T-helper 2 cell (primary cell): Measurements from ENCODE around the gene RTL1.

Experiments
- DNase-seq, 5 experiments: peaks; one replicate each; pipeline versions ENCODE4 v3.0.0 to v3.0.0-alpha.2; 2012 to 2022

Gene RTL1

DNA sequence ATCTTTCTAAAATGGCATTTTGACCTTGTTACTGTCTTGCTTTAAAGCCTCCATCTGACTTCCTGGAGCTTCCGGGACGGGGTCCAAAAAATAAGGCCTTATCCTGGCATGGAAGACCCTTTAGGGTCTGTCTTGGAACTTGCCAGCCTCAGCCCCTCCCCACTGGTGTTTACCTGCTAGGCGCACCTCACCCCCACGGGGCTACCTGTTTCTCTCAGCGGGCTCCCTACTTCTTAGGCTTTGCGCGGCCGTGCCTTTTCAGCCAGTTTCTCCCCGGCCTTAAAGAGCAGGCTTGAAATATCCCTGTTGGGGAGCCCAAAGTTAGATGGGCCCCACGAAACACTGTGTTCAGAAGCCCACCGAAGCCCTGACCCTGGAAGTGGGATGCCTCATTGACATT, 5.1 kb downstream of the RTL1 start:
- DNase-seq = no peak

DNA sequence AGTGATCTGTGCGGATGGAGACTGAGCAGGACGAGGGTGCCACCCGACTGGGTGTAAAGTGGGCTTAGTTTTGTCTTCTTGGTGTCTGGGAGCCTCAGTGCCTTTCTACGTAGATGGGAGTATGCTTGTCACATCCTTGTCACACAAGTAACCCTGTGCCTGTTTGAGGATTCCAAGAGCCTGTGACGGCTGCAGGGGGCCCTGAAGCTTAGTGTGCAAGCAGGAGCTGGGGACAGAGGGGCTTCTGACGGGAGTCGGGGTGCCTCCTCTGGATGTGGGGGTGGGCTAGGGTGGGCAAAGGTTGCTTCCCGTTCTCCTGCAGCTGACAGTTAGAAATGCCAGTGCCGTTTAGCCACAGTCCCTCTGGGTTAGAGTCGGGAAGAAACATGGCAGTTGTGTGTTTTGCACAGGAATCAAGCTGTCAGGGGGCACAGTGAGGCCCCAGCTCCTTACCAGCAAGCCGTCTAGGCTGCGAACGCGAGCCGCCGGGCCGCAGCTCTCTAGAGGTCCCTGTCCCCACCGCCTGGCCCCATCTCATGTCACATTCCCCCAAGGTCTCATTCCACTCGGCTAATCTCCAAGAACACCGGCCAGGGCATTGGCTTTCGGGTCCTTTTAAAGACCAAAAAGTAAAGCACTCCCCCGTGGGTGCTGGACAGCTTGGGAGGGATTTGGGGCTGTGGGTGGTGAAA, 7.0 kb downstream of the RTL1 start:
- DNase-seq = no peak

DNA sequence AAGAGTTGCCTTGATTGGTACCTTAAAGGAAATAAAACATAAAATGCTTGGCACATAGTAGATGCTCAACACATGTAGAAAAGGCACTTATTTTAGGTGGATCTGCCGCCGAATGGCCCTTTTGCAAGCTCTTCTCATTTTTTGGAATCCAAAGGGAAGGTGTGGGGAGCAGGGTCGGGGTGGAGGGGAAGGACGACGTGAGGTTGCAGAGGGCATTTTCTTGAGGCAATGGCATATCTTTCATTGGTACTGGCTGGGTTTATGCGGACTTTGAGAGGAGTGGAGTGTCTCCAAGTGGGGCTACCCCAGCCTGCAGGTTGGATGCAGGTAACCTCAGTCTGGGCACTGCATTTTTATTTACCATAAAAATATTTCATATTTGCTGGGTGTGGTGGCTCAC, 8.1 kb downstream of the RTL1 start:
- DNase-seq = no peak

DNA sequence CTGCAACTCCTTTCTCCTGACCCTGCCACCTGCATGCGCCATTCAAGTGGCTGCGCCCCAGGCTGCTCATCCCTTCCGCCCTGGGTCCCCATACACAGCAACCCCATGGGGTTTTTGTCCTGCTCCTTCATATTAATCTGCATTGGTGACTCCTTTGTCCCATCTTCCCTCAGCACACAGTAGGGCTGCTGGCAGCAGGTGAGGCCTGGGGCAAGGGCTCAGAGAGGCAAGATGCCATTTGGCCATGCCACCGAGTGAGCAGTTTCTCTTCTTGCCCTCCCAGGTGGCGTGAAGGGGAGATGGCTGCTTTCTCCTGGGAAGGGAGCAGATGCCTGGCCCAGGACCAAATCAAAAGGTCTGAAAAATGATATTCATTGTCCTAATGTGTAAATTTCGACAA, 9.1 kb downstream of the RTL1 start:
- no peak for DNase-seq

DNA sequence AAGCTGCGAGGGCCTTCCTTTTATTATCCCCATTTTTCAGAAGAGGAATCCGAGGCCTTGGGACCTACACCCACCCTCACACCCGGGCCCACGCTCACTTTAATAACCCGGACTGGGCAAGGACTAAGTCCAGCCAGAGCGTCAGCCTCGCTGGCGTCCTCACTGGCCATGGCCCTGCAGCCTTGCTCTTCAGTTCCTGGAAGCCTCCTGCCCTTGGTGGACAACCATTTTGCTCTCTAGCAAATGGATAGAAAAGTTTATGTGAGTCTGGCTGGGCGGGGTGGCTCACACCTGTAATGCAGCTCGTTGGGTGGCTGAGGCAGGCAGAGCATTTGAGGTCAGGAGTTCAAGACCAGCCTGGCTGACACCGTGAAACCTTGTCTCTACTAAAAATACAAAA, 9.8 kb downstream of the RTL1 start:
- no peak for DNase-seq

DNA sequence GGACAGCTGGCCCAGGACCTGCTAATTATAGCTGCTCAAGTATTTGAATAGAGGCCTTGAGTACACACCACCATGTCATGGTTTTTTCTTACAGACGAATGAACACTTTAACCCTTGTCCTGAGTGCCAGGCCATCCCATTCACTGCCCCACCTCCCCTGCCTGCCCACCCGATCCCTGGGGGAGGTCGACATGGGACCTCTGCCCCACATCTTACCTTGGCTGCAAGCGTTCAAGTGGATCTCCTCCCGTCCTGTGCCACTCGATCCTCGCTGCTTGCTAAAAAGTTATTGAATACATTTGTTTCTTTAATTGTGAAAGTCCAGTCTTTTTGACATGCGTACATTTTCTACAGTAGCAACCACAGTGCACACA, 10.3 kb downstream of the RTL1 start:
- no peak for DNase-seq

DNA sequence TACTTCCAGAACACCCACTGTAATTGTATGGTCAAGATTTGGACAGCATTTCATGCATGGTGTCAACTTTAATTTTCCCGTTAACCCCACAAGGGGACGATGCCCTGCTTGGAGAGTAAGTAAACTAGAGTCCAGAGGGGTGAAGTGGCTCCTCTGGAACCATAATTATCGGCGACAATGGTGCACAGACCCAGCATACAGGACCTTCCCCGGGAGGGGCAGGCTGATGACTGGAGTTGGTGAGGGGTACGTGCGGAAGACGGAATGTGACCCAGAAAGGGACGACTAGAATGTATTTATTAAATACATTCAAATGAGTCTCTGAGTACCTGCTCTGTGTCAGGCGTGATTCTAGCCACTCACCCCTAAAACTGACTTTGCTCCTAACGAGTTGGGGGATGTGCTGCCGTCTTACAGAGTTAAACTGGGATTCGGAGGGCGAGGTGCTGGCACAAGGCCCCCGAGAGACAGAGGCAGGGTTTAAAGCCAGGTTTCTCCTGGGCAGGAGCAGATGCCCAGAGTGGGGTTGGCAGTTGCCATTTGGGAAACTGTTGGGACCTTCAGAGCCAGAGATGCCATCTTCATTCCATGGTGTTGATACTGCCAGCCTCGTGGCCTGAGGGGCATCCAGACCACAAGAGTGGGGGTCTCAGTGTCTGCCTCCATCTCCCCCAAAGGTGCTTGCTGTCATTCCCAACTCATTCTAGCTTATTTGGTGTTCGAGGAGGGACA, 10.9 kb downstream of the RTL1 start:
- no peak for DNase-seq

DNA sequence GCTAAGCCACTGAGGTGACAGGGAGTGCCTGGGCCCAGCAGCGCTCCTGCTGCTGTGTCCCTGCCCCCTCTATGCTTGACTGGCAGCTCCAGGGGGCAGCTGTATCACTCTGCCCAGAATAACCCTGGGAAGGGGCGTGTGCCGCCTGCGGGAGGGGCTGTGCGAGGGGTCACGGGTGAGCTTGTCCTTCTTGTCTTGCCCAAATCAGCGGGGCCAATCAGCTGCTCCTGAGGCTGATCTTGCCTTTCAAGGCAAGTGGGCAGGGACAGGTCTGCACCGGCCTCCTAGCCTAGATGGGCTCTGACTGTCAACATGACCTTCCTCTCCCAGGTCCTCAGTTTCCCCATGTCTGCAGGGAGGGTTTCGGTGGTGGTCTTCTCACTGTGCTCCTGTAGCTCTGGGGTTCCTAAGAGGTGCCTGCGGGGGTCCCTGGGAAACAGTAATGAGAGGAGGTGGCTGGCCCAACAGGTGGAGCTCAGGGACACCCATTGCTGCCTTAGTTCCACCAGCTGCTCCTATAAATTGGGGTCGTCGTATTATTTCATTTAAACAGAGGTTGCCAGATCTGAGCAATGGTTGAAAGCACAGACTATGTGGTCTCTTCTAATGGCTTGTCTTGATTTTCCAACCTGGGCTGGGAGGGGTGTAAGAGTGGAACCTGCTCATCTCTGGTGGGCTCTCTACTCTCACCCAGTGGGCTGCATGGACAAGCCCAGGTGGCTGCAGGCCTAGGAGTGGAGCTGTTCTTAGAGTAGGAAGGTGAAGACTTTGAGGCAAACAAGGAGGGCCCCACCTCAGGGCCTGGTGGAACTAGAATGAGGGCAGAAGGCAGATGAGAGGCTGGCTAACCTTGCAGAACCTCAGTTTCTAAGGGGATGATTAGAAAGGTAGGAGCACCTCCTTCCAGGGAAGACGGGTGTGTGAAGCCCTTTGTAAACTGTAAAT, 11.7 kb downstream of the RTL1 start:
- DNase-seq = no peak

DNA sequence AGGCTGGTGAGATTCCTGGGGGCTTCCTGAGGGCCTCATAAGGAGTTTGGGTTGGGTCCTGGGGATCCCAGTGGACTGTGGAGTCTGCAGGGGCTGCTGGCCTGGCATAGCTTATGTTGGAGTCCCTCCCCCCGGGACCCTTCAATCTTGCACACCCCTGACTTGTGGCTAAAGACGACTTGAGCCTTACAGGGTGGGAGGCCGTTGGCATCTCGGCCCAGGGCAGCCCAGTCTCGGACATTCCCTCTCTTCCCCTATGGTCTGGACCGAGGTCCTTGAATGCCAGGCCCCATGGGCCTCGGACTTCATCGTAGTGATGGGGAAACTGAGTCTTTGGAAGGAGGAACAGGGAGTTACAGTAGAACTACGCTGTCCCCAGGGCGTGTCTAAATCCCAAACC, 12.5 kb downstream of the RTL1 start:
- no peak for DNase-seq

DNA sequence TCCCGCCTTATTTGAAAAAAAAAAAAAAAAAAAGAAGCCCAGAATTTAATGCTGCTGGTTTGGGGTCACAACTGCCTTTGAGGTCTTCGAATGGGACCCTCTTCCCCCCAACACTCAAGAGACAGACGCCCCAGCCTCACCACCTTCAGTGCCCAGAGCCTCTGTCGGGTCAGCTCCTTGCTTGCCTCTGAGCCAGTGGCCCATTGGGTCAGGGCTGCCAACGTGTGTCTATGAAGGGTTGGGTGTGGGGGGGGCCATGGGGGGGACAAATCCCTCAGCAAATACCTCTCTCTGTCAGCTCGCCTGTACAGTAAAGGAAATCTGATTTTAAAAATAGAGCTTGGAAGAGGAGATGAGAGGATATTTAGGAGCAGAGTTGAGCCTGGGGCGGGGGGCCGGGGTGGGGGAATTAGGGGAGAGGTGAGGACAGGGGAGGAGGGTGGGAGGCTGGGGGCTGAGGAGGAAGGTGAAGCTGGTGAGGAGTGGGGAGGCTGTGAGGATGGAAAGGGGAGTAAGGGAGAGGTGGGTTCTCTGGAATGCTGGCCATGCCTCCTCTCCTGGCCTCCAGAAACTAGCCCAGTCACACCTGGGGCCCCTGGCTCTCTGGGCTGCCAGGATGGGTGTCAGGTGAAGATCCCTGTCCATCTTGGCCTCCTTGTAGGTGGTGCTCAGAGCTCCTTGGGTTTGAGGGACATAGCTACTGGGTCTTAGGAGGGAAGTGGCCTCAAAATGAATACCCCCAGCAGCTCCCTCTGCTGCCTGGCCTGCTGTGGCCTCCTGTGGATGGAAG, 13.3 kb downstream of the RTL1 start:
- no peak for DNase-seq

DNA sequence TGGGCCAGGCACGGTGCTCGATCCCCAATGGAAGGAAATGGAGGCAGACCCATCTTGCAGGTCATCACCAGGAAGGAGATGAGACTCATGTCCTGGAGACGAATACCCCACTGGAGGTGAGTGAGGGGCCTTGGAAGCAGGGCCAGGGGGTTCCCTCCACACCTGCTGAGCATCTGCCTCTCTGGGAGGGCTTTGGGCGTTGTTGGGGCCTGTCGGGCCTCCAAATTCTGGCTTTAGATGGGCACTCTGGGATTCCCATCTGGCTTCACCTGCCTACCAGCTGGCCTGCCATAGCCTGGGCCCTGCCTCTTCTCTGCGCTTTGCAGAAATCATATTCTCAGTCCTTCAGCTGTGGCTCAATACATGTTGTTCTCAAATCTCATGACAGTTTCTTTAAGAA, 13.9 kb downstream of the RTL1 start:
- DNase-seq = no peak

DNA sequence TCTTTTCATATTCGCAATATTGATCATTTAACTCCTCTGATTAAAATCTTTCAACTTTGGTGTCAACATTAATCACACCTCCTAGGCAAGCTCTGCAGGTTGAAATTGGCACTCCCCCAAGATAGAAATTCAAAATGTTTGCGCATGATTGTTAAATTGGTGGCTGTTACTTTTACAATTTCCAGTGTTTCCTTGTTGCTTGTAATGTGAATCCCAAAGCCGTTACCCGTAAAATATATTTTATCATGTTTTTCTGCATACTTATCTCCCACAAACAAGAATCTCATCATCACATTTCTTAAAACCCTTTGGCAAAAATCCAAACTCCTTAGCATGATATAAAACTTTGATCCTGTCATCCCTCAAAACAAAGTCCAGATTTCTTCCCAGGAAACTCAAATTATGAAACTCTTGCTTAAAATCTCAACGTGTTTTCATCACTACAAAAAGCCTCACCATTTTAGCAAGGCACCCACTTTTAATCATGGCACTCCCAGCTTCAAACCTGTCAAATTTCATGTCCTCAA, 14.7 kb downstream of the RTL1 start:
- DNase-seq = no peak

DNA sequence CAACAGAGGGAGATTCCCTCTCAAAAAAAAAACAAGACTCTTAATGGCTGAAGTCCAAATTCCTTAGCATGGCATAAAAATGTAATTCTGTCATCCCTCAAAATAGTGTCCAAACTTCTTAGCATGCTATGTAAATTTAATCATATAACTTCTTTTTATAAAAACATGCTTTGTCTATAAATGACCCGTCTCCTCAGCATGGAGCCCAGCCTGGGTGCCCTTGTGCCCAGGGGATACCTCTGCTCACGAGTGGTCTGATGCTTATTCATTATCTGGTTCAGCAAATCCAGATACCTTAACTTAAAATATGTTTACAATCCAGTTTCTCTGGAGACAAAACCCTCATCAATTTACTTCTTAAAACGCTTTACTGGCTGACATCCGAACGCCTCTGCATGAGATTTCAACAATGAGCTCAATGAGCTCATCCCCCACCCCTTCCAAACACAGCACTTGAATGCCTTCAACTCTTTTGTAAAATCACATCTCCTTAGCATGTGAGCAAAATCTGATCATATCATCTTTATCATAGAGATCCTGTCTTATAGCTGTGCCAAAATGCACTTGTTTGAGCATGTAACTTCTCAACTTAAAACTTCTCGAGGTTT, 15.7 kb downstream of the RTL1 start:
- DNase-seq = no peak

DNA sequence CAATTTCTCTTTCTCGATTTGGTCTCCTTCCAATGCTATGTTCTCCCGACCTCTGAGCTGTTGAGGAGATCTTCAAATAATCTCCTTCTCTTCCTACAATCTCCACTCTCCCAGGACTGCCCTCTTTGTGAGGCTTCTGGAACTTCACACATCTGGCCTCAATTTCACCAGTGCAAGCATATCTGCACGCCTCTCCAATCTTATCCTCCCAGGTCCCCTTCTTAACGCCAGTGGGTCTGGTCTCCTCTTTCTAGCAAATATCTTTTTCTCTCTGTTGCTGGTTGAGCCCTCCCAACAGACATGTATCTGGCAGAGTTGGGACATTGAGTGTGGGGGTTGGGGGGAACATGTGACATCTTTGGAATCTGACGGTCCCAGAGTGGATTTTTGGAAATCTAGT, 17.9 kb downstream of the RTL1 start:
- no peak for DNase-seq

DNA sequence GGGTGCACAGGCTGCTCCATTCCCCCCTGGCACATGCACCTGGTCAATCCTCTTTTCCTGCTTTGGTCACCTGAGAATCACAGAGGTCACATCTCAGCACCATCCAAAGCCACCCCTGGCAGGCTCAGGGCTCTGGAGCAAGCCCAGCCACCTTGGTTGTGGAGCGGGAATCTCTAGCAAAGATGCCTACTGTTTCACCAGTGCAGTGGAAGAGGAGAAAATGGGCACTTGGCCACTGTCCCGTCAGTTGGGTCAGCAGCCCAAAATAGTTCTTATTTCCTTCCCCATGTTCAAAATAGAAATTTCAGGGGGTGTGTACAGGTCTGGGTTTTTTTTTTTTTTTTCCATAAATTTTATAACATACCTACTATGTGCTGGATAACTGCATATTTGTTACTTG, 18.3 kb downstream of the RTL1 start:
- no peak for DNase-seq

DNA sequence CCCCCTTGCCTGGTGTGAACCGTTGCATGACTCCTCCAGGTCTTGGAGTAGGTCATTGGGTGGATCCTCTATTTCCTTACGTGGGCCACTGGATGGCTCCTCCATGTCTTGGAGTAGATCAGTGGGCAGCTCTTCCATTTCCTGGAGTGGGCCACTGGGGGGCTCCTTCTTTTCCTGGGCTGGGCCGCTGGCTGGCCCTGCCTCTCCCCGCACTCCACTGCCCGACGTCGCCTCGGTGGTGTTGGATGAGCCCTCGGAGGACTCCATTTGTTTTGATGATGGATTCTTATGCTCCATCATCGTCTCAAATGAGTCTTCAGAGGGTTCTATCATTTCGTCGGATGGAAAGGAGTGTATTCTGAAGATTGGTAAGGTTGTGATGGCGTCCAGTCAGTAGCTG, 19.1 kb downstream of the RTL1 start:
- DNase-seq = no peak

DNA sequence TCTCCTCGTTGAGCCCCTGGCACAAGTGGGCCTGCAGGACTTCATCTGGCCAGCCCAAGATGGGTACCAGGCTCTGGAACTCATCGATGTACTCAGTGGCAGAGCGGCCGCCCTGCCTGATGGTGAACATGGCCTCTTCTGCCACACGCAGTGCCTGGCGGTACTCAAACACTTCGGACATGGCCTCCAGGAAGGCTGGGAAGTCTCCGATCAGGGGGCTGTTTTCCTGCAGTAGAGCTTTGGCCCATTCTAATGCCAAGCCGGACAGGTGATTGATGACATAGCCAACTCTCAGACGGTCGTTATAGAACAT, 19.8 kb downstream of the RTL1 start:
- DNase-seq = no peak

DNA sequence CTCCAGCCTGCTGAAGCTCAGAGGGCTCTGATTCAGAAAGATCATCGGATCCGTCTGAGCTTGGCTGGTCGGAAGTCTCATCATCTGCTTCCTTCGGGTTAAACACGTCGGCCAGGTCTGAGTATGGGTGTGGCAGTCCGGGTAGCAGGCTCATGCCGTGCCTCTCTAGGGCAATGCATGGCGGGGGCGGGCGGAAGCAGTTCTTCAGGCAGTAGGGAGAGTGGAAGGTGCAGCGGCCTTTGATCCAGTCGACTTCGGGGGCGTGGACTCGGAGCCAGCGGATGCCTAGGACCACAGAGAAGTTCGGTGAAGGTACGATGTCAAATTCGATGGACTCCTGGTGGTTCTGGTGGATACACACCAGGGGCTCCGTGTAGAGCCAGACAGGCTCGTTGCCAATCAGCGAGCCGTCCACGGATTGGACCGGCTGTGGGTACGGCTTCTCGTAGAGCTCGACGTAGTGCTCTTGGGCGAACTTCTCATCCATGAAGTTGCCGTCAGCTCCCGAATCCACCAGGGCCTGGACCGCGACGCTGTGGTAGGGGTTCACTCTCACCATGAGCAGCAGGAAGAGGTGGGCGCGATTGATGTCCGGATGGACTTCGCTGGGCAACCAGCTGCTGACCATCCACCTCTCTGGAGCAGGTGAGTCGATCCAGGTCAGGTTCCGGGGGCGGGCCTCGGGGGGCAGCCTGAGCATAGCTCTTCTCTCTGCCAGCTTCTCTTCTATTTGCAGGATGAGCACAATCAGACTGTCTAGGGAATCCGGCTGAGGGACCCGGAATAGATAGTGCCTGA, 20.3 kb downstream of the RTL1 start:
- no peak for DNase-seq

DNA sequence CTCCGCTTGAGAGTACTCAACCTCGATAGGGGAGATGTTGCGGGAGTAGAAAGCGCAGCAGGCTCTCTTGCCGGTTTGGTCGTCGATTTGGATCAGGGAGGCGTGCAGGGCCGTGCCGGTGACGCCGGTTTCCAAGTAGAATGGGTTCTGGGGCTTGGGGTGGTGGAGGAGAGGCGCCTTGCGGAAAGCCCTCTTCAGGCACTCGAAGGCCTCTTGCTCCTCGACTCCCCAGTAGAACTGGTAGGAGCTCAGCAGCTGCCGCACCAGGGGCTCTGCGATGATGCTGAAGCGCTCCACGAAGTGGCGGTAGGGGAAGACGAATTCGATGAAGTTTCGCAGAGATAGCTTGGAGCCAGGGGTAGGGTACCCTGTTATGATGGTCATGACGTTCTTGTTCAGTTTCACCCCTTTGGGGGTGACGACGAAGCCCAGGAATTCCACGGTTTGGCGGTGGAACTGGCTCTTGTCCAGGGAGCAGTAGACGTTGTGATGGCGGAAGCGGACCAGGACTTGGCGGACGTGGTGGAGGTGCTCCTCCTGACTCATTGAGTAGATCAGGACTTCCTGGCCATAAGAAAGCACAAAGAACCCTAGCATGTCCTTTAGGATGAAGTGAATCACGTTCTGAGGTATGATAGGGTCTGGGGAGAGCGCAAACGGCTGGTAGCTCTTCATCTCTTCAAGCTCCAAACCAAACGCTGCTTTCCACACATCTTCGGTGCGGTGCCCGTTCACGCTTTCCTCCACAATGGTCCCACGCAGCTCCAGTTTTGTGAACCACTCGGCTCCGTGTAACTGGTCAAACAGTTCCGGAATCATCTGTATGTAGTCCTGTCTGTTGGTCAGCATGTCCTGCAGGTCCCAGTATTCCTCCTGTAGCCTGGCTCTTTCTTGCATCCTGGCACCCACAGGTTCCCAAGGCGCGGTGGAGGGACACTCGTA, 21.2 kb downstream of the RTL1 start:
- no peak for DNase-seq
